Suprapubic skin (tissue), 3 donors: ENCODE measurements around the gene CA14.

Source experiments
- POLR2A ChIP-seq, 2 donors: fragments of 450-650 bp; IDR thresholded peaks; one replicate each; pipeline ENCODE4 v1.6.1; 2017; ENCODE audit warnings: antibody characterized with exemption in 2 of 2, mild to moderate bottlenecking in 2 of 2, moderate library complexity in 2 of 2
- TF ChIP-seq, protein P1 (sequence below), 2 donors: fragments of 200-600 bp in 1 of 2; fragments of 450-650 bp in 1 of 2; sonication (generic) in 1 of 2; IDR thresholded peaks; one replicate each; pipeline ENCODE4 v1.5.1; 2016 to 2019; ENCODE audit warnings: antibody characterized with exemption in 2 of 2, mild to moderate bottlenecking in 1 of 2, moderate library complexity in 1 of 2

DNA sequence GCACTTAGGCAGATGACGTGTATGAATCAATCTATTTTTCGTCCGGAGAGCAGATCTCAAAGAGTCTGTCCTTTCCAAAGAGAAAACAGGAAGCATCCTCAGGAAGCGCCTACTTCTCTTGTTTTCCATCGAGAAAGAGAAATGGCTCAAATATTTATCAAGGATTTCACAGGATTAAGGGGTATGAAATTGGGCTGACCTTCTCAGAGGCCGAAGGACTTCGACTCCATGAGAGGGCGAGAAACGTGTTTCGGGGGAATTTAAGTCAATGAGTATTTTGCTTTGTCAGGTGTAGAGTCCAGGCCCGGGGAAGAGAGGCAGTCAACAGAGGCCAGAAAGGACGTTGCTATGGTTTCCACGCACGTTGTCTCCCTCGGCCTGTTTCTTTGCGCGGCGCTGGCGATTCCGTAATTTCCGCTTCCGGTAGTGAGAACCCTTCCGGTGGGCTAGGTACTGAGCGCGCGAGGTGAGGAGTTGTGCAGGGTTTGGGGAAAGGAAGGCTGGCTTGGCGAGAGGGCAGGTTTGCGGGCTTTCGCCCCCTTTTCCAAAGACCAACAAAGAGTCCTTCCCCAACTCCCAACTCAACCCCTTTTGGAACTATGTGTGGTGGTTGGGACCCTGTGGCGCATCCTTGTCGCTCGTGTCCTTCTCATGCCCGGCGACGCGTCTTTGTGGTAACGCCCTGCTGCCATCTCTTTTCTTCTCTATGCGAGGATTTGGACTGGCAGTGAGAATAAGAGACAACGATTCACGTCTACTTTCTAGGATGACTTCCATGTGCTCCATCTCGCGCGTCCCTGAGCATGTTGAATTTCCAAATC is 36.1 kb downstream of the CA14 start, which contains the start of gene MRPS21:
- TF ChIP-seq, protein P1, sequence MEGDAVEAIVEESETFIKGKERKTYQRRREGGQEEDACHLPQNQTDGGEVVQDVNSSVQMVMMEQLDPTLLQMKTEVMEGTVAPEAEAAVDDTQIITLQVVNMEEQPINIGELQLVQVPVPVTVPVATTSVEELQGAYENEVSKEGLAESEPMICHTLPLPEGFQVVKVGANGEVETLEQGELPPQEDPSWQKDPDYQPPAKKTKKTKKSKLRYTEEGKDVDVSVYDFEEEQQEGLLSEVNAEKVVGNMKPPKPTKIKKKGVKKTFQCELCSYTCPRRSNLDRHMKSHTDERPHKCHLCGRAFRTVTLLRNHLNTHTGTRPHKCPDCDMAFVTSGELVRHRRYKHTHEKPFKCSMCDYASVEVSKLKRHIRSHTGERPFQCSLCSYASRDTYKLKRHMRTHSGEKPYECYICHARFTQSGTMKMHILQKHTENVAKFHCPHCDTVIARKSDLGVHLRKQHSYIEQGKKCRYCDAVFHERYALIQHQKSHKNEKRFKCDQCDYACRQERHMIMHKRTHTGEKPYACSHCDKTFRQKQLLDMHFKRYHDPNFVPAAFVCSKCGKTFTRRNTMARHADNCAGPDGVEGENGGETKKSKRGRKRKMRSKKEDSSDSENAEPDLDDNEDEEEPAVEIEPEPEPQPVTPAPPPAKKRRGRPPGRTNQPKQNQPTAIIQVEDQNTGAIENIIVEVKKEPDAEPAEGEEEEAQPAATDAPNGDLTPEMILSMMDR (IDR thresholded peaks at IDR 0.05) = no peak
- TF ChIP-seq POLR2A (IDR thresholded peaks at IDR 0.05) = peak in 1 of 2 donors; percentile 84
